ENCODE results near the gene STEAP2. TPM values are rescaled to one million over a fixed set of nuclear protein-coding genes. Genes with fewer than 3 reads are reported as not detected.
A peak's percentile ranks its signal among the peaks of the same experiment; 100 is the strongest.
"Not testable (repeated sequence)": the region's sequence is repeated elsewhere in the genome, so short reads cannot be mapped to it uniquely, and the experiment has no call there.

Gene STEAP2
- not detected for total RNA-seq

GRCh38 chr7:90211391-90212148 is at the start of gene STEAP2:
Gene STEAP2 (plus strand): TSS chr7:90211740. CDS start chr7:90225083, 13,343 bp downstream.
- Mint-ChIP-seq H3K27ac (no peak within 1 kb of the TSS), H3K36me3 (peaks cover 0 to 5% of the 10 kb centered on the region in 2 donors), H3K9me3 (no peaks in the 10 kb centered on the region)
- DNase-seq (ENCODE audit: low spot score in 2 of 2) (peak in 1 of 2 donors; percentile 61), ATAC-seq (peak; percentile 39 to 96)

- H3K27ac Mint-ChIP-seq: no peak overlapping the region
- ATAC-seq: no peak
- H3K9me3 Mint-ChIP-seq: no peaks in the 10 kb centered on the region
- H3K36me3 Mint-ChIP-seq: no peaks in the 10 kb centered on the region
- no peak for DNase-seq (ENCODE audit: low spot score in 2 of 2)
Observed at GRCh38 chr7:90163534-90163933, 48.0 kb upstream of the STEAP2 start.

- no peaks in the 10 kb centered on the region for H3K36me3 Mint-ChIP-seq
- no peak for DNase-seq (ENCODE audit: low spot score in 2 of 2)
- H3K27ac Mint-ChIP-seq: no peak overlapping the region
- no peak for ATAC-seq
- peaks cover 0 to 4% of the 10 kb centered on the region in 2 donors for H3K9me3 Mint-ChIP-seq
Observed at GRCh38 chr7:90165724-90166123, 45.8 kb upstream of the STEAP2 start.

GRCh38 chr7:90166153-90166552 is 45.4 kb upstream of the STEAP2 start:
- no peak for DNase-seq (ENCODE audit: low spot score in 2 of 2)
- Mint-ChIP-seq H3K9me3 (peaks cover 3 to 8% of the 10 kb centered on the region in 2 donors), H3K36me3 (no peaks in the 10 kb centered on the region), H3K27ac (no peak overlapping the region)
- no peak for ATAC-seq

GRCh38 chr7:90167361-90167760 is 44.2 kb upstream of the STEAP2 start:
- Mint-ChIP-seq H3K27ac (no peak overlapping the region), H3K36me3 (no peaks in the 10 kb centered on the region), H3K9me3 (peaks cover 3 to 8% of the 10 kb centered on the region in 2 donors)
- ATAC-seq: no peak
- no peak for DNase-seq (ENCODE audit: low spot score in 2 of 2)

GRCh38 chr7:90169891-90170290 is 41.6 kb upstream of the STEAP2 start:
- DNase-seq (ENCODE audit: low spot score in 2 of 2): no peak
- Mint-ChIP-seq H3K9me3 (peaks cover 3 to 8% of the 10 kb centered on the region in 2 donors), H3K36me3 (no peaks in the 10 kb centered on the region), H3K27ac (no peak overlapping the region)
- ATAC-seq: no peak

GRCh38 chr7:90172121-90172520 is 39.4 kb upstream of the STEAP2 start:
- no peak for DNase-seq (ENCODE audit: low spot score in 2 of 2)
- Mint-ChIP-seq H3K36me3 (peaks cover 0 to 4% of the 10 kb centered on the region in 2 donors), H3K27ac (no peak overlapping the region), H3K9me3 (peaks cover 3 to 8% of the 10 kb centered on the region in 2 donors)
- ATAC-seq: no peak

GRCh38 chr7:90172624-90173023 is 38.9 kb upstream of the STEAP2 start:
- peaks cover 0 to 9% of the 10 kb centered on the region in 2 donors for H3K36me3 Mint-ChIP-seq
- DNase-seq (ENCODE audit: low spot score in 2 of 2) (no peak), ATAC-seq (no peak)
- peaks cover 3 to 8% of the 10 kb centered on the region in 2 donors for H3K9me3 Mint-ChIP-seq
- H3K27ac Mint-ChIP-seq: no peak overlapping the region

- Mint-ChIP-seq H3K27ac (no peak overlapping the region), H3K36me3 (peaks cover 0 to 11% of the 10 kb centered on the region in 2 donors), H3K9me3 (peaks cover 3 to 8% of the 10 kb centered on the region in 2 donors)
- peak in 1 of 2 donors; percentile 26 for ATAC-seq
- no peak for DNase-seq (ENCODE audit: low spot score in 2 of 2)
Observed at GRCh38 chr7:90173127-90173844, 38.3 kb upstream of the STEAP2 start.

GRCh38 chr7:90175667-90176066 is 35.9 kb upstream of the STEAP2 start:
- peaks cover 3 to 4% of the 10 kb centered on the region in 2 donors for H3K9me3 Mint-ChIP-seq
- ATAC-seq (no peak), DNase-seq (ENCODE audit: low spot score in 2 of 2) (no peak)
- no peak overlapping the region for H3K27ac Mint-ChIP-seq
- peaks cover 0 to 11% of the 10 kb centered on the region in 2 donors for H3K36me3 Mint-ChIP-seq

- no peaks in the 10 kb centered on the region for H3K9me3 Mint-ChIP-seq
- DNase-seq (ENCODE audit: low spot score in 2 of 2) (no peak), ATAC-seq (no peak)
- H3K36me3 Mint-ChIP-seq: peaks cover 0 to 11% of the 10 kb centered on the region in 2 donors
- H3K27ac Mint-ChIP-seq: no peak overlapping the region
Observed at GRCh38 chr7:90176195-90176594, 35.3 kb upstream of the STEAP2 start.

- no peak for DNase-seq (ENCODE audit: low spot score in 2 of 2)
- Mint-ChIP-seq H3K9me3 (no peaks in the 10 kb centered on the region), H3K36me3 (peaks cover 0 to 11% of the 10 kb centered on the region in 2 donors), H3K27ac (no peak overlapping the region)
- ATAC-seq: no peak
Observed at GRCh38 chr7:90178166-90178565, 33.4 kb upstream of the STEAP2 start.

GRCh38 chr7:90178679-90179278 is 32.8 kb upstream of the STEAP2 start:
- Mint-ChIP-seq H3K36me3 (peaks cover 0 to 11% of the 10 kb centered on the region in 2 donors), H3K27ac (peak overlapping the region; percentile 50 to 89), H3K9me3 (no peaks in the 10 kb centered on the region)
- ATAC-seq (peak; percentile 97 to 98), DNase-seq (ENCODE audit: low spot score in 2 of 2) (peak in 1 of 2 donors; percentile 28)

- H3K36me3 Mint-ChIP-seq: peaks cover 0 to 11% of the 10 kb centered on the region in 2 donors
- DNase-seq (ENCODE audit: low spot score in 2 of 2): no peak
- ATAC-seq: no peak
- H3K27ac Mint-ChIP-seq: no peak overlapping the region
- H3K9me3 Mint-ChIP-seq: no peaks in the 10 kb centered on the region
Observed at GRCh38 chr7:90180011-90180585, 31.4 kb upstream of the STEAP2 start.

- no peak overlapping the region for H3K27ac Mint-ChIP-seq
- H3K9me3 Mint-ChIP-seq: no peaks in the 10 kb centered on the region
- DNase-seq (ENCODE audit: low spot score in 2 of 2) (no peak), ATAC-seq (no peak)
- H3K36me3 Mint-ChIP-seq: peaks cover 0 to 11% of the 10 kb centered on the region in 2 donors
Observed at GRCh38 chr7:90180649-90181048, 30.9 kb upstream of the STEAP2 start.

GRCh38 chr7:90181485-90181884 is 30.1 kb upstream of the STEAP2 start:
- ATAC-seq: no peak
- H3K36me3 Mint-ChIP-seq: peaks cover 0 to 11% of the 10 kb centered on the region in 2 donors
- DNase-seq (ENCODE audit: low spot score in 2 of 2): no peak
- no peaks in the 10 kb centered on the region for H3K9me3 Mint-ChIP-seq
- no peak overlapping the region for H3K27ac Mint-ChIP-seq

GRCh38 chr7:90186290-90186689 is 25.2 kb upstream of the STEAP2 start:
- DNase-seq (ENCODE audit: low spot score in 2 of 2); H3K9me3 Mint-ChIP-seq; H3K36me3 Mint-ChIP-seq; ATAC-seq; H3K27ac Mint-ChIP-seq: not testable (repeated sequence)

Measured in activated naive CD4-positive, alpha-beta T cell treated with anti-CD3 and anti-CD28 coated beads, Interleukin-2, amount 50 U/mL, for 72 hours (primary cell).